Tibial artery (tissue), 4 donors: ENCODE results near the gene CD59.
"Not testable (repeated sequence)": the region's sequence is repeated elsewhere in the genome, so short reads cannot be mapped to it uniquely, and the experiment has no call there.

Source experiments
- DNase-seq, 2 donors: peaks; one replicate each; pipeline ENCODE4 v3.0.0-alpha.2; 2019
- H3K27ac ChIP-seq, 2 donors: fragments of 200-600 bp; sonication (generic) in 1 of 2; 1 replicate in 1 of 2; 2 replicates in 1 of 2; pipeline ENCODE4 v1.5.1; 2018 to 2019; ENCODE audit warnings: mild to moderate bottlenecking in 1 of 2
- H3K27me3 ChIP-seq, 2 donors: fragments of 200-600 bp; sonication (generic) in 1 of 2; one replicate each; pipeline versions ENCODE4 v1.5.1 to v1.6.0; 2016 to 2019
- H3K36me3 ChIP-seq, 3 donors: fragments of 200-600 bp; sonication (generic) in 2 of 3; one replicate each; pipeline ENCODE4 v1.5.1; 2016 to 2019; ENCODE audit warnings: mild to moderate bottlenecking in 2 of 3
- H3K4me1 ChIP-seq, 4 donors: fragments of 200-600 bp; sonication (generic) in 2 of 4; 1 replicate in 3 of 4; 2 replicates in 1 of 4; pipeline ENCODE4 v1.5.1; 2016 to 2019
- H3K4me3 ChIP-seq, 2 donors: fragments of 200-600 bp; sonication (generic) in 1 of 2; 1 replicate in 1 of 2; 2 replicates in 1 of 2; pipeline ENCODE4 v1.5.1; 2018 to 2019; ENCODE audit warnings: mild to moderate bottlenecking in 2 of 2
- H3K9me3 ChIP-seq, 3 donors: fragments of 200-600 bp; sonication (generic) in 1 of 3; one replicate each; pipeline ENCODE4 v1.5.1; 2016 to 2019
- CTCF ChIP-seq, 2 experiments: fragments of 200-600 bp in 1 of 2; fragments of 450-650 bp in 1 of 2; IDR thresholded peaks; one replicate each; pipeline ENCODE4 v1.5.1; 2017 to 2019; ENCODE audit warnings: antibody characterized with exemption in 2 of 2, mild to moderate bottlenecking in 1 of 2, moderate library complexity in 1 of 2
- intact Hi-C: fragments of 100-400 bp; cut with DNase I; formaldehyde crosslinking; loops from one replicate; pipeline ENCODE4 v1.15.0; 2023; ENCODE audit warnings: low total_unique reads

Gene CD59

DNA sequence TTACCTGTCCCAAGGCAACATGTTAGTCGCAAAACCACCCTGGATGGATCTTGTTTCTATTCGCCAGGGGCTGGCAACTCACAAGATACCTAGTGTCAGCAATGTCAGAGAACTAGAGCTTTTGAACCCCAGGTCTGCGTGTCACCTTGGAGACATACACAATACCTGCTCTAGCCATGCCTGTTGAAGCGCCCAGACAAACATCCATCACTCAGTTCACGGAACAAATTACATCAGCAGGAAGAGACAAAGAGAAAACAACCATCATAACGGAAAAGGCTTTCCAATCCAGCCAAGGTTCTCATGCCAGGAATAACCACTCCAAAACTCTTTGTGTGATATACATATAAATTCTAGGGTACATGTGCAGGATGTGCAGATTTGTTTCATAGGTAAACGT lies 2.2 kb downstream of the CD59 start:
- DNase-seq, result no peak
- Histone ChIP-seq H3K9me3 (no peaks in the 10 kb centered on the region), H3K27me3 (no peaks in the 10 kb centered on the region), H3K4me1 (peaks cover 0 to 53% (median 31%) of the 10 kb centered on the region in 4 donors), H3K36me3 (peaks cover 0 to 5% (median 0%) of the 10 kb centered on the region in 3 donors), H3K4me3 (peak overlapping the region; percentile 61 to 78), H3K27ac (peak overlapping the region; percentile 49 to 89)
- intact Hi-C loops, result no loop called here
- no peak for TF ChIP-seq CTCF (IDR thresholded peaks at IDR 0.05)

GRCh38 chr11:33731723-33732531 lies 4.3 kb downstream of the CD59 start:
- H3K4me3 ChIP-seq, result no peak overlapping the region
- H3K27me3 ChIP-seq, result no peaks in the 10 kb centered on the region
- no peaks in the 10 kb centered on the region for H3K9me3 ChIP-seq
- H3K4me1 ChIP-seq, result peaks cover 0 to 49% (median 28%) of the 10 kb centered on the region in 4 donors
- no peak for TF ChIP-seq CTCF (IDR thresholded peaks at IDR 0.05)
- peaks cover 0 to 5% (median 0%) of the 10 kb centered on the region in 3 donors for H3K36me3 ChIP-seq
- intact Hi-C loops, result no loop called here
- no peak overlapping the region for H3K27ac ChIP-seq
- no peak for DNase-seq

DNA sequence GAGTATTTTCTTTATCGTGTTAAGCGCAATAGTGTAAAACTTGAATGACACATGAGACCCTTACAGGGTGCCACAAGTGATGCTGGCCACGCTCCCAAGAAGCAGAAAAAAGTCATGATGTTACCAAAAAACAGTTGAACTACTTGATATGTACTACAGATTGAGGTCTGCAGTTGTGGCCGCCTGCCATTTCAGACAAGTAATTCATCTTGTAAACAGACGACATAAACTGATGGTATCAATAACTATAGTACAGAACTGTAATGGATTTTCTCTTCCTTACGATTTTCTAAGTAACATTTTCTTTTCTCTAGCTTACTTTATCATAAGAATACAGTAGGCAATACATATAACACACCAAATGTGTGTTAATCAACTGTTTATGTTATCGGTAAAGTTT lies 5.5 kb downstream of the CD59 start:
- Histone ChIP-seq H3K4me1 (peaks cover 0 to 45% (median 25%) of the 10 kb centered on the region in 4 donors), H3K9me3 (no peaks in the 10 kb centered on the region), H3K27me3 (no peaks in the 10 kb centered on the region), H3K4me3 (no peak overlapping the region), H3K27ac (no peak overlapping the region), H3K36me3 (peaks cover 0 to 5% (median 0%) of the 10 kb centered on the region in 3 donors)
- no peak for DNase-seq
- TF ChIP-seq CTCF (IDR thresholded peaks at IDR 0.05), result no peak
- intact Hi-C loops, result no loop called here

DNA sequence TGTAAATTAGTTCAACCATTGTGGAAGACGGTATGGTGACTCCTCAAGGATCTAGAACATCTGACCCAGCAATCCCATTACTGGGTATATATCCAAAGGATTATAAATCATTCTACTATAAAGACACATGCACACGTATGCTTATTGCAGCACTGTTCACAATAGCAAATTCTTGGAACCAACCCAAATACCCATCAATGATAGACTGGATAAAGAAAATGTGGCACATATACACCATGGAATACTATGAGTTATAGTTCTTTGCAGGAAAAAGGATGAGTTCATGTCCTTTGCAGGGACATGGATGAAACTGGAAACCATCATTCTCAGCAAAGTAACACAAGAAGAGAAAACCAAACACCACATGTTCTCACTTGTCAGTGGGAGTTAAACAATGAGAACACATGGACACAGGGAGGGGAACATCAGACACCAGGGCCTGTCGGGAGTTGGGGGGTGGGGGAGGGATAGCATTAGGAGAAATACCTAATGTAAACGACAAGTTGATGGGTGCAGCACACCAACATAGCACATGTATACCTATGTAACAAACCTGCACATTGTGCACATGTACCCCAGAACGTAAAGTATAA lies 7.1 kb downstream of the CD59 start:
- H3K9me3 ChIP-seq, H3K27me3 ChIP-seq, intact Hi-C loops, DNase-seq, H3K27ac ChIP-seq, H3K4me3 ChIP-seq, H3K36me3 ChIP-seq: not testable (repeated sequence)
- peaks cover 0 to 56% (median 33%) of the 10 kb centered on the region in 4 donors for H3K4me1 ChIP-seq

DNA sequence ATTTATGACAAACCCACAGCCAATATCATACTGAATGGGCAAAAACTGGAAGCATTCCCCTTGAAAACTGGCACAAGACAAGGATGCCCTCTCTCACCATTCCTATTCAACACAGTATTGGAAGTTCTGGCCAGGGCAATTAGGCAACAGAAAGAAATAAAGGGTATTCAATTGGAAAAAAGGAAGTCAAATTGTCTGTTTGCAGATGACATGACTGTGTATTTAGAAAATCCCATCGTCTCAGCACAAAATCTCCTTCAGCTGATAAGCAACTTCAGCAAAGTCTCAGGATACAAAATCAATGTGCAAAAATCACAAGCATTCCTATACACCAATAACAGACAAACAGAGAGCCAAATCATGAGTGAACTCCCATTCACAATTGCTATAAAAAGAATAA lies 8.7 kb downstream of the CD59 start:
- H3K36me3 ChIP-seq, H3K27me3 ChIP-seq, H3K4me3 ChIP-seq, intact Hi-C loops, H3K27ac ChIP-seq, DNase-seq, H3K9me3 ChIP-seq: not testable (repeated sequence)
- peaks cover 0 to 56% (median 39%) of the 10 kb centered on the region in 4 donors for H3K4me1 ChIP-seq

- Histone ChIP-seq H3K36me3 (peaks cover 11 to 18% (median 17%) of the 10 kb centered on the region in 3 donors), H3K27me3 (no peaks in the 10 kb centered on the region), H3K4me1 (peaks cover 0 to 59% (median 39%) of the 10 kb centered on the region in 4 donors), H3K4me3 (no peak overlapping the region), H3K27ac (peak overlapping the region in 1 of 2 donors; percentile 71), H3K9me3 (no peaks in the 10 kb centered on the region)
- no peak for TF ChIP-seq CTCF (IDR thresholded peaks at IDR 0.05)
- DNase-seq, result no peak
- intact Hi-C loops, result no loop called here
Measured at GRCh38 chr11:33725496-33725895, 10.7 kb downstream of the CD59 start.
